ENCODE measurements around the gene DOCK4.

DNA sequence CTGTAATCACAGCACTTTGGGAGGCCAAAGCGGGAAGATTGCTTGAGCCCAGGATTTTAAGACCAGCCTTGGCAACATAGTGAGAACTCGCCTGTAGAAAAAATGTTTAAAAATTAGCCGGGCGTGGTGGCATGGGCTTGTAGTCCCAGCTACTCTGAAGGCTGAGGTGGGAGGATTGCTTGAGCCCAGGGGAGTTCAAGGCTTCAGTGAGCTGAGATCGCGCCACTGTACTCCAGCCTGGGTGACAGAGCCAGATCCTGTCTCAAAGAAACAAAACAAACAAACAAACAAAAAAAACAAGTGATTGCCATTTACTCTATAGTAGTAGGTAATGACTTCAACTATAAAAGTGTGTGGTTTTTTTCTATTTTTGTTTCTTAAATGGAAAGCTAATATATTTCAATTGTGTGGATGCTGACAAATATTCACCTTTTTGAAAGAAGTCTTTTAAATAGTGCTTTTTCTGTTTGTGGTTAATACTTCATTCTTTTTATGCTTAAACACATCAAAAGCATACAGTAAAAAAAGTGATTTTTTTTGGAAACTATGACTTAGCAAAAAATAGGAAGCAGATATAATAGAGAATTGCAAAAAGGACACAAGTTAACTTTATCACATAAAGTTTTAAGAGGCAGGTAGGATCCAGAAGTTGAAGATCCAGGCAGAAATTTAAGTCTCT is 48.6 kb upstream of the DOCK4 start:
- TF ChIP-seq, protein P1, sequence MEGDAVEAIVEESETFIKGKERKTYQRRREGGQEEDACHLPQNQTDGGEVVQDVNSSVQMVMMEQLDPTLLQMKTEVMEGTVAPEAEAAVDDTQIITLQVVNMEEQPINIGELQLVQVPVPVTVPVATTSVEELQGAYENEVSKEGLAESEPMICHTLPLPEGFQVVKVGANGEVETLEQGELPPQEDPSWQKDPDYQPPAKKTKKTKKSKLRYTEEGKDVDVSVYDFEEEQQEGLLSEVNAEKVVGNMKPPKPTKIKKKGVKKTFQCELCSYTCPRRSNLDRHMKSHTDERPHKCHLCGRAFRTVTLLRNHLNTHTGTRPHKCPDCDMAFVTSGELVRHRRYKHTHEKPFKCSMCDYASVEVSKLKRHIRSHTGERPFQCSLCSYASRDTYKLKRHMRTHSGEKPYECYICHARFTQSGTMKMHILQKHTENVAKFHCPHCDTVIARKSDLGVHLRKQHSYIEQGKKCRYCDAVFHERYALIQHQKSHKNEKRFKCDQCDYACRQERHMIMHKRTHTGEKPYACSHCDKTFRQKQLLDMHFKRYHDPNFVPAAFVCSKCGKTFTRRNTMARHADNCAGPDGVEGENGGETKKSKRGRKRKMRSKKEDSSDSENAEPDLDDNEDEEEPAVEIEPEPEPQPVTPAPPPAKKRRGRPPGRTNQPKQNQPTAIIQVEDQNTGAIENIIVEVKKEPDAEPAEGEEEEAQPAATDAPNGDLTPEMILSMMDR (optimal IDR thresholded peaks at IDR 0.05 in 1 of 3, IDR thresholded peaks at IDR 0.05 in 1 of 3, conservative IDR thresholded peaks at IDR 0.05 in 1 of 3; ENCODE audit: extremely low read depth in 1 of 3, insufficient read depth in 2 of 3, low read length in 3 of 3), result no peak
- no peak for TF ChIP-seq EZH2 (IDR thresholded peaks at IDR 0.05; ENCODE audit: low read length)
